Activated CD4-positive, alpha-beta memory T cell treated with anti-CD3 and anti-CD28 coated beads, Interleukin-2, amount 10 ng/mL, durations not matched to agents 7 days and 5 days (primary cell): ENCODE measurements around the gene SCIN. TPM values are rescaled to one million over a fixed set of nuclear protein-coding genes. Genes with fewer than 3 reads are reported as not detected.

Experiments
- CTCF ChIA-PET: fragments of 350-600 bp; sonication (Branson Sonifier 250); formaldehyde crosslinking; loops from one replicate; lab custom pipeline; 2021; ENCODE audit warnings: antibody characterized with exemption, inconsistent platforms; lab: Charles Lee
- POLR2A ChIA-PET: fragments of 350-600 bp; sonication (Branson Sonifier 250); formaldehyde crosslinking; loops from one replicate; lab custom pipeline; 2021; ENCODE audit warnings: antibody characterized with exemption; lab: Charles Lee
- DNase-seq: peaks from one replicate; pipeline ENCODE4 v3.0.0-alpha.2; 2020
- H3K27ac Mint-ChIP-seq: one replicate; pipeline ENCODE4 v1.8.0; 2021; ENCODE audit warnings: mild to moderate bottlenecking, mixed read lengths
- H3K27me3 Mint-ChIP-seq: one replicate; pipeline ENCODE4 v1.8.0; 2021; ENCODE audit warnings: mixed read lengths
- H3K36me3 Mint-ChIP-seq: one replicate; pipeline ENCODE4 v1.8.0; 2021; ENCODE audit warnings: low read depth, mixed read lengths
- H3K4me1 Mint-ChIP-seq: one replicate; pipeline ENCODE4 v1.8.0; 2021; ENCODE audit warnings: mixed read lengths
- H3K4me3 Mint-ChIP-seq: one replicate; pipeline ENCODE4 v1.8.0; 2021; ENCODE audit warnings: mild to moderate bottlenecking, mixed read lengths
- H3K9me3 Mint-ChIP-seq: one replicate; pipeline ENCODE4 v1.8.0; 2021; ENCODE audit warnings: mixed read lengths
- total RNA-seq, 2 experiments: library from RNA; stranded (reverse); gene quantifications; one replicate each; pipeline ENCODE4 v1.2.3, GENCODE V29; 2021

SCIN gene
- total RNA-seq, 2 experiments from 2014 or later, result 0.23 TPM; not detected in 1

DNA sequence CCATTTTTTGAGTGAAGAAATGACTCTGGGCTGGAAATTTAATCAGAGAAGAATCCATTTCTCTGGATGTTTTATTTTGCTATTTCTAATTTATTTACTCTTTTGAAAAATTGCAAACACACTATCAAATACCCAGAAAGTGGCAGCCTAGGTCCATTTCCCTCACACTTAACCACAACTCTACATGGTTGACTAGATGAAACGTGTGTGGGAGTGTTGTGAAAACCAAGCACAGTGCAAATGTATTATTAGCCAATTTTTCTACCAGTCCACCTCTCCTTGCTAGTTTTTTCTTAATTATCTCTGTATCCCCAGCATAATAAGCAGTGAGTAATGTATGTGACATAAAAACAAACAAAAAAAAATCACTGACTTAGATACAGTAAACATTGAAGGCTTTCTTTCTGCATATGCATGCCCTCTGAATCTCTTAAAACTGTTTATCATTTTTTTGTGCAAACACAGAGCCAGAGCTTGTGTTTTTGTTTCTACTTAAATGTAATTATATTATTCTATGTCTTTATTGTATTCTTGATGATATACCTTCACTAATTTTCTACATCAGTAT is 30.9 kb downstream of the SCIN start:
- Mint-ChIP-seq H3K27ac (no peak overlapping the region), H3K27me3 (no peaks in the 10 kb centered on the region), H3K36me3 (no peaks in the 10 kb centered on the region), H3K4me1 (no peaks in the 10 kb centered on the region), H3K4me3 (no peak overlapping the region), H3K9me3 (no peaks in the 10 kb centered on the region)
- CTCF ChIA-PET, result no interaction called here
- no peak for DNase-seq
- POLR2A ChIA-PET, result no interaction called here

DNA sequence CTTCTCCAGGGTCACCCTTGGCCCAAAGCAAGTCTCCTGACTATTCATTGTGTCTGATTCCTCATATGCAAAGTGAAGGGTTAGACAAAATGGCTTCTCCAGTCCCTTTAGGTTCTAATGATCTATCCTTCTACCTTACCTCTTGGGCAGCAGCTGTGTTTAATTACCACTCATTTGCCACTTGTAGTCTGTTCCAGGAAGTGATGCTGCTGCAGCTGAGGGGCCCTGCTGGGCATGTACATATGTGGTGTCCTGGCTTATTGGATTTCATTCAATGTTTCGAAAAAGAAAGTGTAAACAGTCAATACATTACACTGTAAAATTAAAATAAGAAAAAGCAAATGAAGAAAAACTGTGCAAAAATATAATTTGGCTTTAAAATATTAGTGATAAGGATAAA is 36.6 kb downstream of the SCIN start:
- ChIA-PET POLR2A (no interaction called here), CTCF (no interaction called here)
- no peak overlapping the region for H3K4me3 Mint-ChIP-seq

DNA sequence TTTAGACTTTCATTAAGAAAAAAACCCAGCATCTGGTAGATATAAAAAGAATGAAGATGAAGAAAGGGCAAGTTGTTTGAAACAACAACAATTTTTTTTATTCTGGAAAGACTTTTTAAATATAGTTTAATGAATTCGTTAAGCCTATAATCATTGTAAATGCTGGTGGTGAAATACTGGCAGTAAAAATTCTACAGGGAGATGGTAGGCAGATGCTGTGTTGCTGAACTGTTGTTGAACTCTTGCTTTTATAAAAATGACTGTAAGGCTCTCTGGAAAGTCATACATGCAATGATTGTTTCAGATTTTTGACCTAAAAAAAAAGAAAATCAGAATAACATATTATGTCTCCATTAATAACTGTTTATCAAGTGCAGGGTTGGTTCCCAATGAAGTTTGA is 39.0 kb downstream of the SCIN start:
- Mint-ChIP-seq H3K9me3 (no peaks in the 10 kb centered on the region), H3K27me3 (peaks cover 12% of the 10 kb centered on the region), H3K36me3 (no peaks in the 10 kb centered on the region), H3K4me1 (no peaks in the 10 kb centered on the region), H3K4me3 (no peak overlapping the region), H3K27ac (no peak overlapping the region)
- POLR2A ChIA-PET, result no interaction called here
- no peak for DNase-seq
- CTCF ChIA-PET, result no interaction called here

More for the DNA sequence above, 36.6 kb downstream of the SCIN start:
- H3K4me1 Mint-ChIP-seq, result no peaks in the 10 kb centered on the region
- no peaks in the 10 kb centered on the region for H3K9me3 Mint-ChIP-seq
- H3K36me3 Mint-ChIP-seq, result no peaks in the 10 kb centered on the region
- peaks cover 11% of the 10 kb centered on the region for H3K27me3 Mint-ChIP-seq
- no peak overlapping the region for H3K27ac Mint-ChIP-seq
- no peak for DNase-seq

DNA sequence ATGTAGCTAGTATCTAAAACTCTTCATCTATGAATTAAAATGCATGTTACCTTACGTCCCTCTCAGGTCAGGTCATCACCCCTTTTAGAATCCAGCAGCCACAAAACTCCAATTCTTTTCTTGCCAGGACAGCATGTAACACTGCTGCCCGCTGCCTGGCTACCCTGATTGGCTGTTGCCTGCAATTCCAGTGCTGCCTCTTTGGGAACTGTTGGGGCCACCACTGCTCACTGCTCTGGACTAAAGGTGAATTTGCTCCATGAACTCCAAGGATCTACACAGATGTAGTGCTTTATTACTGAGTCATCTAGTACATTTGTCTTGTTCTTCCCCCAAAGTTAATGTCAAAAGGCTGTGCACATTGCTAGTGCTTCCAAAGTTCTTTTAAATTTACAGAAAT is 40.4 kb downstream of the SCIN start:
- Mint-ChIP-seq H3K9me3 (no peaks in the 10 kb centered on the region), H3K27ac (no peak overlapping the region), H3K36me3 (no peaks in the 10 kb centered on the region), H3K27me3 (peaks cover 14% of the 10 kb centered on the region), H3K4me3 (no peak overlapping the region), H3K4me1 (no peaks in the 10 kb centered on the region)
- no peak for DNase-seq
- ChIA-PET POLR2A (no interaction called here), CTCF (no interaction called here)

DNA sequence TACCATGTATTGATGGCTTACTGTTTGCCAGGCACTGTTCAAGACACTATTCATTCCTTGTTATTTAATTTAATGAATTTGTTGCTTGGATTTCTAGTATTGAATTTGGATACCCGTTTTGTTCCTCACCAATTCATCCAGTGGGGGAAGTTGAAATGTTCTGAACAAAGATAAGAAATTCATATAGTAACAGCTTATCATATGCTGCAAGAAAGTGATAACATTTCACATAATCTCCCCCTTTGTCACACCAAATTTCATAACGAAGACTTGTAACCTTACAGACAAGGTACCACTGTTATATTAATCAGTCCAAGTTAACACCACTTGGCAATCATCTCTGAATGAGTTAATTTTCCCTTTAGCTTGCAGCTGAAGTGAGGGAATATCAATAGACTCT is 42.1 kb downstream of the SCIN start:
- peaks cover 14% of the 10 kb centered on the region for H3K27me3 Mint-ChIP-seq
- no peak for DNase-seq
- H3K9me3 Mint-ChIP-seq, result no peaks in the 10 kb centered on the region
- no peaks in the 10 kb centered on the region for H3K36me3 Mint-ChIP-seq
- H3K27ac Mint-ChIP-seq, result no peak overlapping the region
- POLR2A ChIA-PET, result no interaction called here
- H3K4me3 Mint-ChIP-seq, result no peak overlapping the region
- CTCF ChIA-PET, result no interaction called here
- H3K4me1 Mint-ChIP-seq, result no peaks in the 10 kb centered on the region

DNA sequence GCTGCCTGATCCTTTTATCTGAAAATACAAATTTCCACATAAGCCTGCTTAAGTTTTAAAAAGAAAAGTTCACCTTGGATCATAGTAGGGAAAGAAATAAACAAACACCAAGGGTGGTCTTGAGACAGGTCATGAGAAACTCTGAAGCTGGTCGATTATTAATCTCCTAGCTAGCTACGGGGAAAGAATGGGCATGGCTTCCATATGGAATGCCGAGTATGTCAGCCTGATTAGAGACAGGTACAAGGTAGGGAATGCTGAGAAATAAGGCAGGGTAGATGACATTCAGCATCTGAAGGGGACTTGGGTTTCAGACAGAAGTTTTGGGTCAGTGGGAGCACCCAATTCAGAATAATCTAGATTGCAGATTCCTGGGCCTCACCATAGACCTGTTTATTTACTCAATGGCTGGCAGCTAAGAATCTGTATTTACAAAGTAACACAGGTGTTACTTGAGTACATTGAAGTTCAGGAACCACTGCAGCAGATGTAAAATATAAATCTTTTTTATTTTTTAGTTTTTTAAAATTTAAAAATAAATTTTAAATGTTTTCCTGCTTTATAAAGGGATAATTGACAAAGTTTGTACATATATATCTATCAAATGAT is 49.0 kb downstream of the SCIN start:
- Mint-ChIP-seq H3K27ac (no peak overlapping the region), H3K36me3 (no peaks in the 10 kb centered on the region), H3K4me3 (no peak overlapping the region), H3K4me1 (no peaks in the 10 kb centered on the region), H3K9me3 (no peaks in the 10 kb centered on the region), H3K27me3 (peaks cover 3% of the 10 kb centered on the region)
- DNase-seq, result no peak
- POLR2A ChIA-PET, result no interaction called here
- CTCF ChIA-PET, result no interaction called here

DNA sequence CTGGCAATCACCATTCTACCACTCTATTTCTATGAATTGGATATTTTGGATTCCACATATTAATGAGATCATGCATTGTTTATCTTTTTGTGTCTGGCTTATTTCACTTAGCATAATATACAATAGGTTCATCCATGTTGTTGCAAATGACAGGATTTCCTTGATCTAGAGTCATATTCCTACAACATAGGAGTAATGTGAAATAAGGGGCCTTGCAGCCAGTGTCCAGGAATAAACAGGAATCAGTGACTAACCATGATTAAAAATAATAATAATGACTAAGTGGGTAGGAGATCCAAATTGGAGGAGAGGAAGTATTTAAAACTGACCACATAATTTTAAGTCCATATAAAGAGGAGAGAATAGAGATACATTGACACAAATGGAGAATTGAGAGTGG is 49.9 kb downstream of the SCIN start:
- Mint-ChIP-seq H3K9me3 (no peaks in the 10 kb centered on the region), H3K4me3 (no peak overlapping the region), H3K27me3 (peaks cover under 1% of the 10 kb centered on the region), H3K4me1 (no peaks in the 10 kb centered on the region), H3K27ac (no peak overlapping the region), H3K36me3 (no peaks in the 10 kb centered on the region)
- DNase-seq, result no peak
- CTCF ChIA-PET, result no interaction called here
- POLR2A ChIA-PET, result no interaction called here

DNA sequence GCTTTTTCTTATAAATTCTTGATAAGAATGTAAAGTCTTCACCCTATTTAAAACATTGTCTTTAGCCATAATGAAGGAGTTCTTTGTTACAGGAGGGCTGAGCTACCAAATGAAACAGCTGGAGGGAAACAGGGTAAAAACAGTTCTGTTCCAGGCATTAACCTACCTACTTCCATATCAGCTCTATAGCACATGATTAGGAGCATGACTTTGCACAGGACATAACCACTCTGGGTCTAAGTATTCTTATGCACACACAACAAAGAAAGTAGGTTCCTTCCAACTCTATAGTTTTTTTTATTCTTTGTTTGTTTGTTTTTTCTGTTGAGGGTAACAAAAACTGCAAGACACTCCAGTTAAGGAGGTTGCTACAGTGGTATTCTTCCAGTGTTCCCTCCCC is 52.7 kb downstream of the SCIN start:
- H3K27ac Mint-ChIP-seq, result no peak overlapping the region
- ChIA-PET CTCF (interaction anchor here (1.0 to 3.9 kb wide), 5 partner anchors 12 to 109 kb away, joined by 3 to 16 read pairs (median 5); no protein-coding TSS in a partner anchor), POLR2A (no interaction called here)
- peaks cover 13% of the 10 kb centered on the region for H3K27me3 Mint-ChIP-seq
- H3K9me3 Mint-ChIP-seq, result no peaks in the 10 kb centered on the region
- no peak overlapping the region for H3K4me3 Mint-ChIP-seq
- no peaks in the 10 kb centered on the region for H3K4me1 Mint-ChIP-seq
- DNase-seq, result no peak
- no peaks in the 10 kb centered on the region for H3K36me3 Mint-ChIP-seq

DNA sequence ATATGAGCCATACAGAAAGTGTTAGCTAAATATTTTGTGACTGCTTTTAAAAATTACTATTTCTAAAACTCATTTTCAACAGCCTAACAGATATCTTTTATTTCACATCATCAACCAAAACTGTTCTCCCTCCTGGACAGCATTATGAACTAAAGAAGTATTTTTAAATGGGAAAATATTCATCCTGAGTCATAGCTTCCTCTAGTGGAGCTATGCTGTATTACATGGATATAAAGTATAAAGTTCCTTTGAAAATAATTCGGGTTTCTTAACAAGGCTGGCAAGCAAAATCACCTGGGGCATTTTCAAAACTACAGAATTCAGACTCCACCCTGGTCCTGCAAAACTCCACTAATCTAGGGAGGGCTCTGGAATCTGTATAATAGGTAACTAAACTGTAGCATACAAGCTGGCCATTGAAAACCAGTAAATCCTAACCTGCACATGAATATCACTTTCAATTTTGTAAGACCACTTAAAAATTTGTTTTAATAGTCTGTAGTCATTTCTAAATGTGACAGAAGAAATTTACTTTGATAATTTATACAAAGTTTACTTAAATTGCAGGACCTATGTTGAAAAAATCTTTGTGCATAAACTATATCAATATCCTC is 53.5 kb downstream of the SCIN start:
- H3K36me3 Mint-ChIP-seq, result no peaks in the 10 kb centered on the region
- H3K4me1 Mint-ChIP-seq, result no peaks in the 10 kb centered on the region
- peaks cover 13% of the 10 kb centered on the region for H3K27me3 Mint-ChIP-seq
- no peak overlapping the region for H3K4me3 Mint-ChIP-seq
- POLR2A ChIA-PET, result no interaction called here
- CTCF ChIA-PET, result interaction anchor here (1.0 to 3.9 kb wide), 5 partner anchors 11 to 109 kb away, joined by 3 to 16 read pairs (median 5); no protein-coding TSS in a partner anchor
- H3K9me3 Mint-ChIP-seq, result no peaks in the 10 kb centered on the region
- no peak overlapping the region for H3K27ac Mint-ChIP-seq
- no peak for DNase-seq

DNA sequence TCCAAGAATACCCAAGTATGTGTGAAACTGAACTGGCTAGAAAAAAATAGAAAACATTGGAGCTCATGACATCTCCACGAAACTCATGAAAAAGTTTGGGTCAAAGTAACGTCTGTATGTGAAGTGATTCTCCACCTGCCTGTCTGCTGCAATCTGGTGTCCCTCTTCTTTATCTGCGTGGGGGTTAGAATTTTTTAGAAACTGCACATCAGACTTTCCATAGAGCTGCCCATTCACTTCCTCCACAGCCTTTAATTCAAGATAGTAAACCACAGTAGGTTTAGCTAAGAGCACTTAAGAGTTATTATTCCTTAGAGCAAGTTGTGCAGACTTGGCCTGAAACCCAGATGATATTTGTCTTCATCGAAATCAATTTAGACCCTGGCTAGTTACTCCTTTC is 55.3 kb downstream of the SCIN start:
- H3K27me3 Mint-ChIP-seq, result peaks cover 13% of the 10 kb centered on the region
- H3K27ac Mint-ChIP-seq, result no peak overlapping the region
- DNase-seq, result no peak
- no peaks in the 10 kb centered on the region for H3K36me3 Mint-ChIP-seq
- H3K4me3 Mint-ChIP-seq, result no peak overlapping the region
- no peaks in the 10 kb centered on the region for H3K4me1 Mint-ChIP-seq
- no peaks in the 10 kb centered on the region for H3K9me3 Mint-ChIP-seq
- ChIA-PET POLR2A (no interaction called here), CTCF (interaction anchor here (1.4 to 2.5 kb wide), 2 partner anchors 13 to 101 kb away, joined by 5 to 8 read pairs; no protein-coding TSS in a partner anchor)

DNA sequence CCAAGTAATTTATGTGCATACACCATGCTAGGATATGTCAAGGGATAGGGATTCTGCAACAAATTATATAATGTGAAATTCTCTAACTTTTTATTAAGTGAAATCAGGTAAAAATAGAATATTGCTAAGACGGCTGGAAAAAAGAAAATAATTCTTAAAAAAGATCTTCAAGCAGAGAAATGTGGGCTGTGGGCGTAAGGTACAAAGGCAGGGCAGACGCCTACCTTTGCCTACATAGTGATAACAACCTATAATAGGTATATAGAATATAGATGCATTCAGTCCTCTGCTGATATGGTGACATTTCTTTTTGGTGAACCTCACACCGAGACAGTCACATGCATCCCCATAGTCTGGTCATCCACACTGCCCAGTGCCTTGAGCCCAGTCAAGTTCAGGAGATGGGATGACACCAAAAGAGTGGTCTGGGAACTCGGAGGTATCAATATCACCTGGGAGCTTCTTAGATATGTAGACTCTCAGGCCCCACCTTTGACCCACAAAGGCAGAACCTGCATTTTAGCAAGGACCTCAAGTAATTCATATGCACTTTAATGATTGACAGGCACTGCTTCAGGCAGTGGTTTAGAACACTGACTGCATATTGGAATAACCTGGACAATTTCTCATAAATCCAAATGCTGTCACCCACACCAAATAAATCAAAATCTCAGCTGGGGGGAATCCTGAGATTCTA is 59.4 kb downstream of the SCIN start:
- Mint-ChIP-seq H3K27me3 (peaks cover 13% of the 10 kb centered on the region), H3K36me3 (no peaks in the 10 kb centered on the region), H3K9me3 (no peaks in the 10 kb centered on the region), H3K4me1 (peaks cover 6% of the 10 kb centered on the region), H3K4me3 (no peak overlapping the region), H3K27ac (no peak overlapping the region)
- ChIA-PET POLR2A (no interaction called here), CTCF (interaction anchor here (1.3 kb wide), 1 partner anchor 9 kb away, joined by 3 read pairs; no protein-coding TSS in a partner anchor)
- DNase-seq, result no peak

DNA sequence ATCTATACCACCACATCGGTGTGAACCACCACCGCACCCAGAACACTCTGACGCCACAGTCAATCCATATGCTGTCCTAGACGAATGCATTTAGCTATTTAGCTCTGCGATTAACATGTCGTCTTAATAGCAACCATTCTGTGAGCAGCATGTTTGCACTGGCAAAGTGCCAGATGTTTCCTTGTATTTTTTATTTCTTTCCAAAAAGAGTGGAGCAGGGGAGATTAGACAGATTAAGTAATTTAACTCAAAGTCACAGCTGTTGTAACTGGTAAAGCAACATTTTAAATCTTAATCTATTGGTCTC is 59.9 kb downstream of the SCIN start:
- peaks cover 11% of the 10 kb centered on the region for H3K27me3 Mint-ChIP-seq
- H3K27ac Mint-ChIP-seq, result no peak overlapping the region
- no peaks in the 10 kb centered on the region for H3K9me3 Mint-ChIP-seq
- peaks cover 6% of the 10 kb centered on the region for H3K4me1 Mint-ChIP-seq
- ChIA-PET POLR2A (no interaction called here), CTCF (interaction anchor here (1.3 kb wide), 1 partner anchor 9 kb away, joined by 3 read pairs; no protein-coding TSS in a partner anchor)
- no peaks in the 10 kb centered on the region for H3K36me3 Mint-ChIP-seq
- no peak overlapping the region for H3K4me3 Mint-ChIP-seq
- DNase-seq, result no peak

DNA sequence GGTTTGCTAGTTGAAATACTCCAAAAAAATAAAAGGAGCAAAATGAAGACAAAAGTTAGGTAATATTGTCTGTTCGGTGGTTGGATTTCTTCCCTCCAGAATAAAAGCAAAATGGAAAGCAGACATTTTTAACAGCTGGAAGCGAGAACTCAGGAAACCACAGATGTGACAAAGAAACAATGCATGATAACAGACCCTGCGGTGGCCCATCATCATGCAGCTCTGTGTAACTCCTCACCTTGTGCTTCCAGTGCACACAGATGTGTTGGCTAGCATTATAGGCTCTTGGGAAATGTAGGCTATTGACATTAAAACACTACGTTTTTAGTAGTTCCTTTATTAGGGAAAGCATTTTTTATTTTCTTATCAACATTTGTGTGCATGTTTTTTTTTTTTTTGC is 63.1 kb downstream of the SCIN start:
- Mint-ChIP-seq H3K27ac (no peak overlapping the region), H3K4me3 (no peak overlapping the region), H3K9me3 (no peaks in the 10 kb centered on the region), H3K36me3 (no peaks in the 10 kb centered on the region), H3K4me1 (peaks cover 27% of the 10 kb centered on the region), H3K27me3 (no peaks in the 10 kb centered on the region)
- no peak for DNase-seq
- ChIA-PET CTCF (no interaction called here), POLR2A (interaction anchor here (0.6 kb wide), 1 partner anchor 412 kb away, joined by 3 read pairs; no protein-coding TSS in a partner anchor)
